ENCODE data around the gene C6.

Gene C6

GRCh38 chr5:41127967-41128690 is 85.2 kb downstream of the C6 start:
- DNase-seq (ENCODE audit: low read depth in 4 of 4, low spot score in 1 of 4): no peak

- no peak for DNase-seq (ENCODE audit: low read depth in 4 of 4, low spot score in 1 of 4)
Observed at GRCh38 chr5:41122459-41122858, 90.9 kb downstream of the C6 start.

- DNase-seq (ENCODE audit: low read depth in 4 of 4, low spot score in 1 of 4): no peak
Observed at GRCh38 chr5:41120600-41120999, 92.7 kb downstream of the C6 start.

- DNase-seq (ENCODE audit: low read depth in 4 of 4, low spot score in 1 of 4): no peak
Observed at GRCh38 chr5:41118177-41118576, 95.2 kb downstream of the C6 start.

GRCh38 chr5:41115281-41115680 is 98.1 kb downstream of the C6 start:
- DNase-seq (ENCODE audit: low read depth in 4 of 4, low spot score in 1 of 4): no peak

- DNase-seq (ENCODE audit: low read depth in 4 of 4, low spot score in 1 of 4): no peak
Observed at GRCh38 chr5:41112486-41113455, 100.6 kb downstream of the C6 start.

- DNase-seq (ENCODE audit: low read depth in 4 of 4, low spot score in 1 of 4): no peak
Observed at GRCh38 chr5:41109186-41109585, 104.1 kb downstream of the C6 start.

- no peak for DNase-seq (ENCODE audit: low read depth in 4 of 4, low spot score in 1 of 4)
Observed at GRCh38 chr5:41102341-41102740, 111.0 kb downstream of the C6 start.

- no peak for DNase-seq (ENCODE audit: low read depth in 4 of 4, low spot score in 1 of 4)
Observed at GRCh38 chr5:41097642-41098041, 115.7 kb downstream of the C6 start.

- DNase-seq (ENCODE audit: low read depth in 4 of 4, low spot score in 1 of 4): no peak
Observed at GRCh38 chr5:41095324-41096101, 117.8 kb downstream of the C6 start.

- DNase-seq (ENCODE audit: low read depth in 4 of 4, low spot score in 1 of 4): no peak
Observed at GRCh38 chr5:41094871-41095270, 118.5 kb downstream of the C6 start.

GRCh38 chr5:41093803-41094202 is 119.5 kb downstream of the C6 start:
- no peak for DNase-seq (ENCODE audit: low read depth in 4 of 4, low spot score in 1 of 4)

Measured in stimulated activated CD4-positive, alpha-beta T cell treated with anti-CD3 and anti-CD28 coated beads, Interleukin-1b, Interleukin-23, amount 100 ng/mL, for 24 hours (primary cell).